OCI-LY1 (cell line): ENCODE data around the gene SLC35F2.
A peak's percentile ranks its signal among the peaks of the same experiment; 100 is the strongest.

Experiments used
- H2AFZ ChIP-seq: fragments of 200-600 bp; sonication (generic), shearing (Covaris generic); 2 replicates; pipeline ENCODE4 v1.6.0; 2014; ENCODE audit warnings: antibody characterized with exemption, mild to moderate bottlenecking, low read length
- H3F3A ChIP-seq: fragments of 200-600 bp; sonication (generic), shearing (Covaris generic); 2 replicates; pipeline ENCODE4 v1.6.0; 2014; ENCODE audit warnings: mild to moderate bottlenecking, antibody characterized with exemption, low read length, moderate library complexity; ENCODE audit not compliant: insufficient read depth
- H3K27ac ChIP-seq: fragments of 200-600 bp; sonication (generic); 2 replicates; pipeline ENCODE4 v1.5.1; 2014; ENCODE audit warnings: low read length, mixed run types, mild to moderate bottlenecking, low read depth; ENCODE audit not compliant: poor library complexity, severe bottlenecking
- H3K27me3 ChIP-seq: fragments of 200-600 bp; sonication (generic); 2 replicates; pipeline ENCODE4 v1.6.0; 2014; ENCODE audit warnings: antibody characterized with exemption, mild to moderate bottlenecking, low read length, moderate library complexity; ENCODE audit not compliant: insufficient read depth
- H3K36me3 ChIP-seq: fragments of 200-600 bp; sonication (generic); 2 replicates; pipeline ENCODE4 v1.6.1; 2014; ENCODE audit warnings: mild to moderate bottlenecking, antibody characterized with exemption, low read length, moderate library complexity, mixed read lengths; ENCODE audit not compliant: insufficient read depth
- H3K4me1 ChIP-seq: fragments of 200-600 bp; sonication (generic); 2 replicates; pipeline ENCODE4 v1.5.1; 2014; ENCODE audit warnings: mild to moderate bottlenecking, low read length, moderate library complexity; ENCODE audit not compliant: insufficient read depth, severe bottlenecking
- H3K4me2 ChIP-seq: fragments of 200-600 bp; sonication (generic), shearing (Covaris generic); 2 replicates; pipeline ENCODE4 v1.6.1; 2014; ENCODE audit warnings: low read length
- H3K4me3 ChIP-seq: fragments of 200-600 bp; sonication (generic); 2 replicates; pipeline ENCODE4 v1.5.1; 2014; ENCODE audit warnings: low read length, low read depth, mild to moderate bottlenecking, mixed read lengths; ENCODE audit not compliant: poor library complexity, severe bottlenecking
- H3K79me2 ChIP-seq: fragments of 200-600 bp; shearing (Covaris generic); 2 replicates; pipeline ENCODE4 v1.6.1; 2016; ENCODE audit warnings: mixed run types, low read length, mixed read lengths; ENCODE audit not compliant: insufficient read depth
- H3K9ac ChIP-seq: fragments of 200-600 bp; sonication (generic), shearing (Covaris generic); 2 replicates; pipeline ENCODE4 v1.6.1; 2014; ENCODE audit warnings: mild to moderate bottlenecking, low read length, mixed read lengths
- H3K9me2 ChIP-seq: fragments of 200-600 bp; sonication (generic), shearing (Covaris generic); 2 replicates; pipeline ENCODE4 v1.6.1; 2014; ENCODE audit warnings: low read depth, mild to moderate bottlenecking, low read length, mixed read lengths
- H3K9me3 ChIP-seq: fragments of 200-600 bp; shearing (Covaris generic); 2 replicates; pipeline ENCODE4 v1.6.1; 2014; ENCODE audit warnings: low read length, mixed read lengths
- H4K20me1 ChIP-seq: fragments of 200-600 bp; sonication (generic), shearing (Covaris generic); 2 replicates; pipeline ENCODE4 v1.6.0; 2016; ENCODE audit warnings: mild to moderate bottlenecking, low read length; ENCODE audit not compliant: insufficient read depth
- CTCF ChIP-seq: fragments of 200-600 bp; sonication (generic), shearing (Covaris generic); IDR thresholded peaks from 2 replicates; pipeline ENCODE4 v1.5.1; 2017; ENCODE audit warnings: mild to moderate bottlenecking, antibody characterized with exemption, low read length, moderate library complexity, mixed read lengths
- EZH2 ChIP-seq: fragments of 200-600 bp; sonication (generic), shearing (Covaris generic); IDR thresholded peaks from 2 replicates; pipeline ENCODE4 v1.8.0; 2017; ENCODE audit warnings: borderline replicate concordance, mixed run types, mild to moderate bottlenecking, antibody characterized with exemption, low read length, moderate library complexity, mixed read lengths

Gene SLC35F2

GRCh38 chr11:107780775-107781174, 77.8 kb downstream of the SLC35F2 start:
- H3K27ac ChIP-seq, result no peak overlapping the region
- no peaks in the 10 kb centered on the region for H3F3A ChIP-seq
- H3K9me3 ChIP-seq, result no peaks in the 10 kb centered on the region
- H3K4me2 ChIP-seq, result no peak overlapping the region
- no peak overlapping the region for H2AFZ ChIP-seq
- H3K36me3 ChIP-seq, result no peaks in the 10 kb centered on the region
- H3K4me1 ChIP-seq, result no peaks in the 10 kb centered on the region
- no peaks in the 10 kb centered on the region for H3K27me3 ChIP-seq
- H4K20me1 ChIP-seq, result no peaks in the 10 kb centered on the region
- no peak for TF ChIP-seq EZH2
- TF ChIP-seq CTCF, result peak; percentile 26; the same call in 1 of the 2 replicates
- no peak overlapping the region for H3K9ac ChIP-seq
- no peaks in the 10 kb centered on the region for H3K9me2 ChIP-seq
- no peak overlapping the region for H3K4me3 ChIP-seq
- no peaks in the 10 kb centered on the region for H3K79me2 ChIP-seq

GRCh38 chr11:107780136-107780535, 78.5 kb downstream of the SLC35F2 start:
- no peak for TF ChIP-seq CTCF
- no peak for TF ChIP-seq EZH2
- Histone ChIP-seq H3K4me3 (no peak overlapping the region), H3F3A (no peaks in the 10 kb centered on the region), H3K4me1 (no peaks in the 10 kb centered on the region), H3K79me2 (no peaks in the 10 kb centered on the region), H3K9me2 (no peaks in the 10 kb centered on the region), H3K4me2 (no peak overlapping the region), H4K20me1 (no peaks in the 10 kb centered on the region), H3K9ac (no peak overlapping the region), H3K27ac (no peak overlapping the region), H3K27me3 (no peaks in the 10 kb centered on the region), H2AFZ (no peak overlapping the region), H3K36me3 (no peaks in the 10 kb centered on the region), H3K9me3 (no peaks in the 10 kb centered on the region)

- Histone ChIP-seq H3K27ac (no peak overlapping the region), H3K9me2 (no peaks in the 10 kb centered on the region), H2AFZ (no peak overlapping the region), H3K9ac (no peak overlapping the region), H3K27me3 (no peaks in the 10 kb centered on the region), H3K36me3 (no peaks in the 10 kb centered on the region), H4K20me1 (no peaks in the 10 kb centered on the region), H3K4me2 (no peak overlapping the region), H3K4me3 (no peak overlapping the region), H3K4me1 (no peaks in the 10 kb centered on the region), H3K9me3 (no peaks in the 10 kb centered on the region), H3F3A (no peaks in the 10 kb centered on the region), H3K79me2 (no peaks in the 10 kb centered on the region)
- no peak for TF ChIP-seq EZH2
- TF ChIP-seq CTCF, result no peak
These were observed 79.6 kb downstream of the SLC35F2 start for GRCh38 chr11:107778839-107779517.
